ENCODE measurements around the gene MEGF11.

DNA sequence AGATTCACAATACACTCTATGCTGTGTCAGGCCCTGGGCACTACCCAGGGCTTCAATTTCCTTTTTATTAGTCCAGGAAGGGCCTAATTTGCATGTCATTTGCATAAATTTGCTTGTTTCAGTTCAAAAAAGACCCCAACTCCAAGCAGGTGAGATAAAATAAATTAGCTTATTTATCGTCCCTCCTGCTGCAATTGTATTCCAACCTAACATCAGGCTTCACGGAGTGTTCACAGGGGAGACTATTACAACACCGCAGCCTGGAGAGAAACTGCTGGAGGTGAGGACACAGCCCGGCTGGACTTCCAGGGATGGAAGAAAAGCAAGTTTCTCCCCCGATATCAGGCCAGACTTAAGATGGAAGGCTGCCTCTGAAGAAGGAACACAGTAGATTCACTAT is 62.8 kb downstream of the MEGF11 start:
- TF ChIP-seq, protein P1, sequence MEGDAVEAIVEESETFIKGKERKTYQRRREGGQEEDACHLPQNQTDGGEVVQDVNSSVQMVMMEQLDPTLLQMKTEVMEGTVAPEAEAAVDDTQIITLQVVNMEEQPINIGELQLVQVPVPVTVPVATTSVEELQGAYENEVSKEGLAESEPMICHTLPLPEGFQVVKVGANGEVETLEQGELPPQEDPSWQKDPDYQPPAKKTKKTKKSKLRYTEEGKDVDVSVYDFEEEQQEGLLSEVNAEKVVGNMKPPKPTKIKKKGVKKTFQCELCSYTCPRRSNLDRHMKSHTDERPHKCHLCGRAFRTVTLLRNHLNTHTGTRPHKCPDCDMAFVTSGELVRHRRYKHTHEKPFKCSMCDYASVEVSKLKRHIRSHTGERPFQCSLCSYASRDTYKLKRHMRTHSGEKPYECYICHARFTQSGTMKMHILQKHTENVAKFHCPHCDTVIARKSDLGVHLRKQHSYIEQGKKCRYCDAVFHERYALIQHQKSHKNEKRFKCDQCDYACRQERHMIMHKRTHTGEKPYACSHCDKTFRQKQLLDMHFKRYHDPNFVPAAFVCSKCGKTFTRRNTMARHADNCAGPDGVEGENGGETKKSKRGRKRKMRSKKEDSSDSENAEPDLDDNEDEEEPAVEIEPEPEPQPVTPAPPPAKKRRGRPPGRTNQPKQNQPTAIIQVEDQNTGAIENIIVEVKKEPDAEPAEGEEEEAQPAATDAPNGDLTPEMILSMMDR (IDR thresholded peaks at IDR 0.05) = no peak
- no peak for TF ChIP-seq POLR2A (IDR thresholded peaks at IDR 0.05)
